Neural cell (in vitro differentiated cells): ENCODE measurements around the gene PBX2.

ENCODE experiments used
- CTCF ChIP-seq: fragments of 450-650 bp; IDR thresholded peaks from 2 replicates; pipeline ENCODE4 v1.5.1; 2014; ENCODE audit warnings: antibody characterized with exemption, mild to moderate bottlenecking, moderate library complexity; ENCODE audit not compliant: poor library complexity, severe bottlenecking
- EZH2 ChIP-seq: fragments of 200-600, 300-800 bp; shearing (Covaris generic), sonication (generic); IDR thresholded peaks from 2 replicates; pipeline ENCODE4 v1.6.1; 2014; ENCODE audit warnings: antibody characterized with exemption, low read length, borderline replicate concordance, mild to moderate bottlenecking; ENCODE audit not compliant: insufficient read depth, poor library complexity, severe bottlenecking
- POLR2AphosphoS5 ChIP-seq: IDR thresholded peaks from 2 replicates; pipeline ENCODE4 v1.6.1; 2012
- RAD21 ChIP-seq: fragments of 450-650 bp; conservative IDR thresholded peaks from 2 replicates; pipeline ENCODE4 v1.6.1; 2014; ENCODE audit warnings: antibody characterized with exemption, mild to moderate bottlenecking, moderate library complexity
- REST ChIP-seq: IDR thresholded peaks from 2 replicates; pipeline ENCODE4 v1.6.1; 2012; ENCODE audit warnings: borderline replicate concordance
- SMC3 ChIP-seq: fragments of 450-650 bp; conservative IDR thresholded peaks from 2 replicates; pipeline ENCODE4 v1.6.1; 2014; ENCODE audit warnings: antibody characterized with exemption, mild to moderate bottlenecking, moderate library complexity; ENCODE audit not compliant: poor library complexity

DNA sequence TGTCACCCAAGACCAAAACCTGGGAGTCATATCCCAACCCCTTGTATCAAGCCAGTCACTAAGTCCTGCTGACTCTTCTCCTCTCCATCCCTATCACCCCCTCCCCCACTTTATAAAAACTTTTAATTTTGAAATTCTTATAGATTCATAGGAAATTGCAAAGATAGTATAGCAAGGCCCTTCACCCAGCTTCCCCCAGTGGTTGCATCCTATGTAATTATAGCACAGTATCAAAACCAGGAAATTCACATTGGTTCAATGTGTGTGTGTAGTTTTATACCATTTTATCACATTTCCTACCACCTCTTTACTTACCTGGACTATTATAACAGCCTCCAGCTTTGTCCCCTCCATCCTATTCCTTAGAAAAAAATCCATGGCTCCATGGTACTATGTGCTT is 31.9 kb downstream of the PBX2 start:
- TF ChIP-seq RAD21 (no peak), CTCF (no peak), EZH2 (no peak), SMC3 (no peak), POLR2AphosphoS5 (no peak), REST (no peak)
